Nephron progenitor cell (in vitro differentiated cells): ENCODE results near the gene SOCS1.

Experiments used
- DNase-seq: peaks from one replicate; pipeline ENCODE4 v3.0.0; 2021
- H3K27ac Mint-ChIP-seq: 2 replicates; pipeline ENCODE4 v1.8.0; 2021; ENCODE audit warnings: mild to moderate bottlenecking, moderate library complexity, mixed read lengths
- H3K27me3 Mint-ChIP-seq: 2 replicates; pipeline ENCODE4 v1.8.0; 2021; ENCODE audit warnings: mild to moderate bottlenecking, low read depth, mixed read lengths; ENCODE audit not compliant: poor library complexity
- H3K36me3 Mint-ChIP-seq: 2 replicates; pipeline ENCODE4 v1.8.0; 2021; ENCODE audit warnings: low read depth, mixed read lengths
- H3K4me1 Mint-ChIP-seq: 2 replicates; pipeline ENCODE4 v1.8.0; 2021; ENCODE audit warnings: mixed read lengths
- H3K4me3 Mint-ChIP-seq: 2 replicates; pipeline ENCODE4 v1.8.0; 2021; ENCODE audit warnings: mild to moderate bottlenecking, moderate library complexity, mixed read lengths
- H3K9me3 Mint-ChIP-seq: 2 replicates; pipeline ENCODE4 v1.8.0; 2021; ENCODE audit warnings: mild to moderate bottlenecking, moderate library complexity, mixed read lengths
- TF ChIP-seq, protein P1 (sequence below): fragments of 200-600 bp; sonication (generic); IDR thresholded peaks from 2 replicates; pipeline ENCODE4 v1.5.0; 2021; ENCODE audit warnings: antibody characterized with exemption

The SOCS1 gene

DNA sequence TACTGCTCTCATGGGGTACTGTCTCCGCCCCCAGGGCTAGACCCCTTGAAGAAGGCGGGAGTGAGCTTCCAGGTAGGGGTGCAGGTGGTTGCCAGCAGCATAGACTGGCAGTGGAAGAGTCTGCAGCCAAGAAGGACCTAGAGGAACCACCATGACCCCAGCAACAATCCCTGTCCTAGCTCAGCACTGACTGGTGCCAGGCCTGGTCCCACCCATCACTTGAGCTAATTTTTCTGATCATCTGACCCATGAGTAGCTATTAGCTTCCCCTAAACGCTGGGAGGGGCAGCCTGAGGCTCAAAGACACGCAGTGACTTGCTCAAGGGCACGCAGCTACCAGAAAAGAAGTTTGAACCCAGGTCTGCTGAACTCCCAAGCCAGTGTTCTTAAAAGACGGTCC, 16.5 kb upstream of the SOCS1 start:
- TF ChIP-seq, protein P1, sequence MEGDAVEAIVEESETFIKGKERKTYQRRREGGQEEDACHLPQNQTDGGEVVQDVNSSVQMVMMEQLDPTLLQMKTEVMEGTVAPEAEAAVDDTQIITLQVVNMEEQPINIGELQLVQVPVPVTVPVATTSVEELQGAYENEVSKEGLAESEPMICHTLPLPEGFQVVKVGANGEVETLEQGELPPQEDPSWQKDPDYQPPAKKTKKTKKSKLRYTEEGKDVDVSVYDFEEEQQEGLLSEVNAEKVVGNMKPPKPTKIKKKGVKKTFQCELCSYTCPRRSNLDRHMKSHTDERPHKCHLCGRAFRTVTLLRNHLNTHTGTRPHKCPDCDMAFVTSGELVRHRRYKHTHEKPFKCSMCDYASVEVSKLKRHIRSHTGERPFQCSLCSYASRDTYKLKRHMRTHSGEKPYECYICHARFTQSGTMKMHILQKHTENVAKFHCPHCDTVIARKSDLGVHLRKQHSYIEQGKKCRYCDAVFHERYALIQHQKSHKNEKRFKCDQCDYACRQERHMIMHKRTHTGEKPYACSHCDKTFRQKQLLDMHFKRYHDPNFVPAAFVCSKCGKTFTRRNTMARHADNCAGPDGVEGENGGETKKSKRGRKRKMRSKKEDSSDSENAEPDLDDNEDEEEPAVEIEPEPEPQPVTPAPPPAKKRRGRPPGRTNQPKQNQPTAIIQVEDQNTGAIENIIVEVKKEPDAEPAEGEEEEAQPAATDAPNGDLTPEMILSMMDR = no peak
- Mint-ChIP-seq H3K9me3 (peaks cover 3% of the 10 kb centered on the region), H3K27ac (no peak overlapping the region), H3K27me3 (peaks cover 9% of the 10 kb centered on the region), H3K4me1 (peaks cover 48% of the 10 kb centered on the region), H3K36me3 (no peaks in the 10 kb centered on the region), H3K4me3 (no peak overlapping the region)
- no peak for DNase-seq

DNA sequence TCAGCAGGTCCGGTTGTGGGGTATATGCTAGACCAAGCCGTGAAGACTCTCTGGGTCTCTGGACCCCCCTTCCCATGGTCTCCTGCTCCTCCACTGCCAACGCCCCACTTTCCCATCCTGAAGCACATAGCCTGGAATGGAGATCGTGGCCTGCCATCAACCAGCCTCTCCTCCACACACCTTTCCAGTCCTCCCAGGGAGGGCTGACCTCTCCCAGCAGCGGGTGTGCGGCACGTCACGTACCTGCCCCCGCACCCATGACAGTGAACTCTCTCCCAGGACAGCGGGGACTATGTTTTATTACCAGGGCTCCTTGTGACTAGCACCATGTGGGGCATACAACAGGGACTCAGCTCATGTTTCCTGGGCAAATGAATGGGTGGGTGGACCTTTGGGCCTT, 15.6 kb upstream of the SOCS1 start:
- H3K4me3 Mint-ChIP-seq = peak overlapping the region; percentile 51
- peaks cover 48% of the 10 kb centered on the region for H3K4me1 Mint-ChIP-seq
- DNase-seq = no peak
- H3K27me3 Mint-ChIP-seq = peaks cover 9% of the 10 kb centered on the region
- TF ChIP-seq, protein P1 = no peak
- H3K36me3 Mint-ChIP-seq = no peaks in the 10 kb centered on the region
- H3K27ac Mint-ChIP-seq = peak overlapping the region; percentile 64
- peaks cover 3% of the 10 kb centered on the region for H3K9me3 Mint-ChIP-seq

DNA sequence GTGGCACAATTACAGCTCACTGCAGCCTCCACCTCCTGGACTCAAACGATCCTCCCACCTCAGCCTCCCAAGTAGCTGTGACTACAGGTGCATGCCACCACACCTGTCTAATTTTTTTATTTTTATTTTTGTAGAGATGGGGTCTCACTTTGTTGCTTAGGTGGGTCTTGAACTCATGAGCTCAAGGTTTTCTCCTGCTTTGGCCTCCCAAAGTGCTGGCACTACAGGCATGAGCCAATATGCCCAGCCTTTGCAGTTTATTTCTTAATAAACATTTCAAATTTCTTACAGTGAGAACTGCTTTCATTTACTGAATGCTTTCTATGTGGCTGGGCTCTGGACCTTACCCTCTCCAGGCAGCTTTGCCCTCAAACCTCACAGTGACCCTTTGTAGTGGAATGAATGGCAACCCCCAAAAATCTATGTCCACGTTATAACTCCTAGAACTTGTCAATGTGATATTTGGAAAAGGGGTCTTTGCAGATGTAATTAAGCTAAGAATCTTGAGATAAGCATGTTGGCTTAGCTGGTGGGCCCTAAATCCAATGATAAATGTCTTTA, 14.7 kb upstream of the SOCS1 start:
- H3K4me3 Mint-ChIP-seq = no peak overlapping the region

DNA sequence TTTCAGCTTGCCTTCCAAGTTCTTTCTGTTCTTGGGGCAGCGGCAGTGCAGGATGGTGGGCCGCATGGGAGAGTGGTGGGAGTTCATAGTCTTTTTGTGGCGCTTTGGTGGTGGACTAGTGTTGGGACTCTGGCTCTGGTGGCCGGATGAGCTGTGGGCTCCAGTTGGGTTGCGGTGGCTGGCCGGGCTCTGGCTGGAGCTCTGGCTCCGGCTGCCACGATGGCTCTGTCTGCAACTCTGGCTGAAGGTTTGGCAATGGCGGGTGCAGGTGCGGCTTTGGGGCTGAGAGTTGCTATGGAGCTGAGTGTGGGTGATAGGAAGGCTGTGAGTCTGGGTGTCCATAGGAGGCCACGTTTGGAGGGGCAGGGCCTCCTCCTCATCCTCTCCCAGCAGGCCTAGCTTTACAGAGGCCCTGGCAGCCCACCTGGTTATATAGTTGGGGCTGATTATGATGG, 12.9 kb upstream of the SOCS1 start, which contains the start of gene TNP2:
TSS of gene TNP2 (minus strand) at position 405 of the 455 bp plus-strand sequence. CDS start at position 342, 63 bp downstream.
- Mint-ChIP-seq H3K27me3 (peaks cover 11% of the 10 kb centered on the region), H3K36me3 (no peaks in the 10 kb centered on the region), H3K4me1 (peaks cover 32% of the 10 kb centered on the region), H3K9me3 (peaks cover under 1% of the 10 kb centered on the region), H3K4me3 (no peak within 1 kb of the TSS), H3K27ac (no peak within 1 kb of the TSS)
- TF ChIP-seq, protein P1 = no peak
- DNase-seq = no peak

More for the DNA sequence above, 14.7 kb upstream of the SOCS1 start:
- H3K4me1 Mint-ChIP-seq = peaks cover 48% of the 10 kb centered on the region
- H3K9me3 Mint-ChIP-seq = peaks cover 3% of the 10 kb centered on the region
- no peaks in the 10 kb centered on the region for H3K36me3 Mint-ChIP-seq
- DNase-seq = no peak
- TF ChIP-seq, protein P1 = no peak
- H3K27me3 Mint-ChIP-seq = peaks cover 9% of the 10 kb centered on the region
- H3K27ac Mint-ChIP-seq = no peak overlapping the region

DNA sequence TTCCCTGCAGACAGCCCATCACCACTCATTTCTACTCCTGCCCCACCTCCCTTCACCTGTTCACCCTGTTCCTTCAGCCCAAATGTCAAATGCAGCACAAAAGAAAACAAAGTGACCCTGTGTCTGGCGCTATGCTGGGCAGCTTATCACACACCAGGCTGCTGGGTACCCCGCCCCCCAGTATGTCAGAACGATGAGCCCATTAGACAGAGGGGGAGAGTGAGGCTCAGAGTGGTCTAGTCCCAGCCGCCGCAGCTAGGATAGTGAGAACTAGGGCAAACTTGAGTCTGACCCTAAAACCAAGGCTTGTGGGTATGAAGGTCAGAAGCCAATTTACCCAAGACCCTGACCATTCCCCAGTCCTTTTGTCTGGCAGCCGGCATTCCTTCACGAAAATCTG, 9.1 kb upstream of the SOCS1 start:
- H3K27ac Mint-ChIP-seq = no peak overlapping the region
- no peak overlapping the region for H3K4me3 Mint-ChIP-seq
- H3K27me3 Mint-ChIP-seq = peaks cover 26% of the 10 kb centered on the region
- no peaks in the 10 kb centered on the region for H3K9me3 Mint-ChIP-seq
- H3K4me1 Mint-ChIP-seq = no peaks in the 10 kb centered on the region
- H3K36me3 Mint-ChIP-seq = no peaks in the 10 kb centered on the region
- TF ChIP-seq, protein P1 = no peak
- DNase-seq = no peak
